Adrenal gland (tissue), 12 donors: ENCODE results near the gene PEX14. TPM values are rescaled to one million over a fixed set of nuclear protein-coding genes. Genes with fewer than 3 reads are reported as not detected.

ENCODE experiments used
- DNase-seq, 7 donors: peaks; one replicate each; pipeline ENCODE4 v3.0.0-alpha.2; 2019 to 2020
- H3K27ac ChIP-seq, 5 donors: fragments of 200-600 bp; sonication (generic) in 4 of 5; 1 replicate in 3 of 5; 2 replicates in 2 of 5; pipeline versions ENCODE4 v1.5.1 to v1.8.0; 2016 to 2020; ENCODE audit warnings: mild to moderate bottlenecking in 1 of 5
- H3K27me3 ChIP-seq: fragments of 200-600 bp; 2 replicates; pipeline ENCODE4 v1.8.0; 2021
- H3K36me3 ChIP-seq, 2 donors: fragments of 200-600 bp; replicated peaks in 1 of 2; 1 replicate in 1 of 2; 2 replicates in 1 of 2; pipeline versions ENCODE4 v1.5.1 to v1.8.0; 2018 to 2022
- H3K4me1 ChIP-seq, 2 donors: fragments of 200-600 bp; replicated peaks in 1 of 2; 1 replicate in 1 of 2; 2 replicates in 1 of 2; pipeline versions ENCODE4 v1.5.1 to v1.8.0; 2018 to 2021
- H3K4me3 ChIP-seq, 4 donors: fragments of 200-600 bp; sonication (generic) in 3 of 4; one replicate each; pipeline ENCODE4 v1.5.1; 2016 to 2018
- H3K9me3 ChIP-seq, 3 donors: fragments of 200-600 bp; sonication (generic) in 1 of 3; replicated peaks in 1 of 3; 1 replicate in 2 of 3; 2 replicates in 1 of 3; pipeline versions ENCODE4 v1.5.1 to v1.8.0; 2016 to 2021
- POLR2A ChIP-seq, 2 donors: fragments of 450-650 bp; IDR thresholded peaks; one replicate each; pipeline ENCODE4 v1.6.1; 2017; ENCODE audit warnings: antibody characterized with exemption in 2 of 2, mild to moderate bottlenecking in 2 of 2, moderate library complexity in 1 of 2
- WGBS, 4 donors: extraction: QIAGEN DNeasy Blood & Tissue Kit in 2 of 4; methylation state at CpG; one replicate each; pipeline versions ENCODE4 v1.1.5 to v1.1.7; 2013 to 2017; 5-methylcytosine and 5-hydroxymethylcytosine counted together
- intact Hi-C, 2 donors: fragments of 100-400 bp; cut with DNase I; formaldehyde crosslinking; loops; one replicate each; pipeline versions ENCODE4 v1.14.1 to v1.15.0; 2022 to 2023
- polyA plus RNA-seq, 3 donors: library from polyadenylated mRNA; stranded (reverse); fragments of 200-250 nt in 2 of 3; fragments of 350-450 nt in 1 of 3; fragmentation: Illumina TruSeq in 1 of 3; extraction: RNeasy Lipid Tissue Mini Kit (QIAGEN cat#74804) in 1 of 3; gene quantifications; one replicate each; pipeline ENCODE4 v1.2.3, GENCODE V29; 2013 to 2014
- total RNA-seq, 9 donors: library from RNA; depleted of rRNA in 4 of 9; stranded (reverse); fragments of >200 nt in 4 of 9; fragments of 120-200 nt in 1 of 9; fragmentation: NEBNext Ultra II Directional in 1 of 9; extraction: Animal tissue kit (Norgen Biotek cat#: 25700) in 1 of 9; gene quantifications; one replicate each; pipeline versions ENCODE4 v1.1.0 to v1.2.4, GENCODE V29; 2013 to 2023
- TF ChIP-seq, protein P1 (sequence below), 6 experiments: fragments of 450-650 bp in 4 of 6; fragments of 200-600 bp in 2 of 6; sonication (generic) in 1 of 6; IDR thresholded peaks; 1 replicate in 5 of 6; 2 replicates in 1 of 6; pipeline versions ENCODE4 v1.5.1 to v1.8.0; 2016 to 2021; ENCODE audit warnings: antibody characterized with exemption in 6 of 6, mild to moderate bottlenecking in 2 of 6, moderate library complexity in 1 of 6
- donor health status: healthy with polysubstance abuse.
- donor health status: Bipolar disorder and iron deficiency.
- donor health status: DM: yes; HTN: yes; CAD: no.
- donor health status: DM: no; HTN: no; CAD: no.
- donor health status: DM: no; HTN: no; CAD: no.
- donor health status: DM: yes; HTN: yes; CAD: no.

Gene PEX14
- total and polyA plus RNA-seq, 12 donors, result 9.7 to 23.9 (median 18.1) TPM

DNA sequence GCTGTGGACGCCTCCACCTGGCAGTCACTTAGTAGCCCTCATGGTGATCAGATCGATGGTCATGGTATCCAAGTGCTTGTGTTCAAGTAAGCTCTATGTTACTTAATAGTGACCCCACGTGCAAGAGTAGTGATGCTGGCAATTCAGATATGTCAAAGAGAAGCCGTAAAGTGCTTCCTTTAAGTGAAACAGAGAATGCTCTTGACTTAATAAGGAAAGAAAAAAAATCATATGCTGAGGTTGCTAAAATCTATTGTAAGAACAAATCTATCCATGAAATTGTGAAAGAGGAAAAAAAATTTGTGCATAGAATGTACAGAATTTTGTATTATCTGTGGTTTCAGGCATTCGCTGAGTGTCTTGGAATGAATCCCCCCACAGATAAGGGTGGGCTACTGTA is 113.9 kb downstream of the PEX14 start:
- no peaks in the 10 kb centered on the region for H3K36me3 ChIP-seq
- no peak overlapping the region for H3K27ac ChIP-seq
- intact Hi-C loops, result no loop called here
- H3K4me1 ChIP-seq, result no peaks in the 10 kb centered on the region
- H3K27me3 ChIP-seq, result no peaks in the 10 kb centered on the region
- H3K4me3 ChIP-seq, result no peak overlapping the region
- DNase-seq, result no peak
- 93 to 96% (median 94%) methylated on average over 5 of the region's 5 CpGs for WGBS, 4 donors
- no peaks in the 10 kb centered on the region for H3K9me3 ChIP-seq
- TF ChIP-seq, protein P1, sequence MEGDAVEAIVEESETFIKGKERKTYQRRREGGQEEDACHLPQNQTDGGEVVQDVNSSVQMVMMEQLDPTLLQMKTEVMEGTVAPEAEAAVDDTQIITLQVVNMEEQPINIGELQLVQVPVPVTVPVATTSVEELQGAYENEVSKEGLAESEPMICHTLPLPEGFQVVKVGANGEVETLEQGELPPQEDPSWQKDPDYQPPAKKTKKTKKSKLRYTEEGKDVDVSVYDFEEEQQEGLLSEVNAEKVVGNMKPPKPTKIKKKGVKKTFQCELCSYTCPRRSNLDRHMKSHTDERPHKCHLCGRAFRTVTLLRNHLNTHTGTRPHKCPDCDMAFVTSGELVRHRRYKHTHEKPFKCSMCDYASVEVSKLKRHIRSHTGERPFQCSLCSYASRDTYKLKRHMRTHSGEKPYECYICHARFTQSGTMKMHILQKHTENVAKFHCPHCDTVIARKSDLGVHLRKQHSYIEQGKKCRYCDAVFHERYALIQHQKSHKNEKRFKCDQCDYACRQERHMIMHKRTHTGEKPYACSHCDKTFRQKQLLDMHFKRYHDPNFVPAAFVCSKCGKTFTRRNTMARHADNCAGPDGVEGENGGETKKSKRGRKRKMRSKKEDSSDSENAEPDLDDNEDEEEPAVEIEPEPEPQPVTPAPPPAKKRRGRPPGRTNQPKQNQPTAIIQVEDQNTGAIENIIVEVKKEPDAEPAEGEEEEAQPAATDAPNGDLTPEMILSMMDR (IDR thresholded peaks at IDR 0.05), result no peak
- TF ChIP-seq POLR2A (IDR thresholded peaks at IDR 0.05), result no peak

DNA sequence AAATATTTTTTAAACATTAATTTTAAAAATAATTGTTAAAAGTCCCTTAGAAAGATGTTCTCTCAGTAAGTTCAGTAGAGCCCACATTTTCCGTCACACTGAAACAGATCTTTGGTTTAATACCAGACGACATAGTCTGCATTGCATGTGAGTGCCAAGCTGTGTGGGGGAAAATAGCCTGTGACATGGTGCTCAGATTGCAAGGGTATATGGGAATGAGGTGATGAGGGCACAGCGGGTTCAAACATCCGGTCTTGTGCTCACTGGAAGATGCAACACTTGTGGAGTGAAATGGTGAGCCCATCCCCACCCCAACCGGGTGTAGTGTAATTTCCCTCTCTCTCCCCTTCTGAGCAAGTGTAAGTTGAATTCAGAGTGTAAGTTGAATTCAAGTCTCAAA is 114.3 kb downstream of the PEX14 start:
- H3K27me3 ChIP-seq, result no peaks in the 10 kb centered on the region
- TF ChIP-seq, protein P1 (IDR thresholded peaks at IDR 0.05), result no peak
- TF ChIP-seq POLR2A (IDR thresholded peaks at IDR 0.05), result no peak
- DNase-seq, result no peak
- no peaks in the 10 kb centered on the region for H3K36me3 ChIP-seq
- 85 to 96% (median 95%) methylated on average over 5 of the region's 5 CpGs for WGBS, 4 donors
- intact Hi-C loops, result no loop called here
- no peaks in the 10 kb centered on the region for H3K9me3 ChIP-seq
- H3K27ac ChIP-seq, result no peak overlapping the region
- H3K4me1 ChIP-seq, result peaks cover 0 to under 1% of the 10 kb centered on the region in 2 donors
- no peak overlapping the region for H3K4me3 ChIP-seq

DNA sequence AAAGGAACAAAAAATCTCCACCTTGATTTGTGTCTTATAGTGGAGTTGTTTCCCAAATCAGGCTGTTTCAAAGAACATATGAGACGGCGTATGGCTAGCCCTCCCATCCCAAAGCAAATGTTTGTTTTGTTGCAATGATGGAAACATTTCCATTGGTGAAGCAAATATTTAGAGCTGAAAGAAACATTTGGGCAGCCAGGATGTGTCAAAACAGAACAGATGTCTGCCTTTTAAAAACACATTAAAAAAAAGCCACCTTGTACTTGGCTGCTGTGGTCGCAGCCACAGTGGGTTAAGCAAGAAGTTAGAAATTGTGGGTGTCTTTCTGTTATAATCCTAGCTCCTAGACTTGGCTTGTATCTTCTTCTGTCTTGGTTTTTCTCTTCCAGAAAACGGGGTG is 116.3 kb downstream of the PEX14 start:
- TF ChIP-seq, protein P1 (IDR thresholded peaks at IDR 0.05), result no peak
- TF ChIP-seq POLR2A (IDR thresholded peaks at IDR 0.05), result no peak
- WGBS, 4 donors, result 66 to 77% (median 70%) methylated on average over 4 of the region's 4 CpGs
- Histone ChIP-seq H3K9me3 (no peaks in the 10 kb centered on the region), H3K4me1 (peaks cover 4 to 18% of the 10 kb centered on the region in 2 donors), H3K27me3 (no peaks in the 10 kb centered on the region), H3K4me3 (no peak overlapping the region), H3K27ac (no peak overlapping the region), H3K36me3 (no peaks in the 10 kb centered on the region)
- intact Hi-C loops, result no loop called here
- no peak for DNase-seq

DNA sequence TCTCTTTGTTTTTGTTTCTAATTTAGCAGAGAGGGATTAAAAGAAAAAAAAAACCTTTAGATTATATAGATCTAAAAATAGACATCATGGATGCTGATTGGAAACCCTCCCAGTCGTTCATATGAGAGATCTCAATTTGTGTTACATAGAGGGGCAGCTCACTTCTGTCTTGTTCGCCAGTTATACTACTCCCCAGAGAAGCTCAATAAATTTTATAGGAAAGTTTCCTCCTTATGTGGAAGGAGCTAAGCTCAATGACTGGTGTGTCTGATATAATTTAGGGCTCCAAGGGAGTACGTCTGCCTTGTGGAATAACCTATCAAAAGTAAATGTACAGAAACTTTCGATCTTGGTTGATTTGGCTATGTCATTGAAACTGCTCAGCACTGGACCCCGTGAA is 117.6 kb downstream of the PEX14 start:
- Histone ChIP-seq H3K4me1 (peaks cover 4 to 20% of the 10 kb centered on the region in 2 donors), H3K27ac (no peak overlapping the region), H3K4me3 (no peak overlapping the region), H3K36me3 (no peaks in the 10 kb centered on the region), H3K9me3 (no peaks in the 10 kb centered on the region), H3K27me3 (no peaks in the 10 kb centered on the region)
- intact Hi-C loops, result no loop called here
- WGBS, 4 donors, result 70 to 74% (median 72%) methylated on average over 5 of the region's 5 CpGs
- TF ChIP-seq, protein P1 (IDR thresholded peaks at IDR 0.05), result no peak
- TF ChIP-seq POLR2A (IDR thresholded peaks at IDR 0.05), result no peak
- DNase-seq, result no peak
